GM12865 (cell line): Measurements from ENCODE around the gene QSOX2.
A peak's percentile ranks its signal among the peaks of the same experiment; 100 is the strongest.

Experiments
- DNase-seq: peaks from one replicate; pipeline ENCODE4 v3.0.0; 2010; ENCODE audit warnings: low read depth
- H3K4me3 ChIP-seq: 2 replicates; pipeline ENCODE4 v1.5.1; 2011; ENCODE audit warnings: mild to moderate bottlenecking, low read depth, low read length, control low read depth
- CTCF ChIP-seq: IDR thresholded peaks from 2 replicates; pipeline ENCODE4 v1.5.1; 2011; ENCODE audit warnings: low read length, control low read depth, low read depth, inconsistent platforms; ENCODE audit not compliant: insufficient read depth; ENCODE audit errors: missing control alignments

QSOX2 gene

GRCh38 chr9:136229096-136230065, 16.2 kb downstream of the QSOX2 start:
- TF ChIP-seq CTCF = no peak
- no peak overlapping the region for H3K4me3 ChIP-seq
- DNase-seq = no peak

- no peak overlapping the region for H3K4me3 ChIP-seq
- DNase-seq = no peak
- TF ChIP-seq CTCF = no peak
Observed at GRCh38 chr9:136228107-136228875, 17.3 kb downstream of the QSOX2 start.

- TF ChIP-seq CTCF = no peak
- H3K4me3 ChIP-seq = no peak overlapping the region
- no peak for DNase-seq
Observed at GRCh38 chr9:136226680-136227407, 18.8 kb downstream of the QSOX2 start.

GRCh38 chr9:136225748-136226679, 19.6 kb downstream of the QSOX2 start:
- DNase-seq = peak; percentile 83
- H3K4me3 ChIP-seq = peak overlapping the region; percentile 43
- peak; percentile 98 for TF ChIP-seq CTCF

GRCh38 chr9:136225366-136225747, 20.3 kb downstream of the QSOX2 start:
- DNase-seq = peak; percentile 76
- peak overlapping the region; percentile 43 for H3K4me3 ChIP-seq
- TF ChIP-seq CTCF = no peak

- no peak overlapping the region for H3K4me3 ChIP-seq
- no peak for DNase-seq
- TF ChIP-seq CTCF = no peak
Observed at GRCh38 chr9:136223871-136224640, 21.6 kb downstream of the QSOX2 start.
